ENCODE results near the gene KLLN.
"Not testable (repeated sequence)": the region's sequence is repeated elsewhere in the genome, so short reads cannot be mapped to it uniquely, and the experiment has no call there.

KLLN gene

DNA sequence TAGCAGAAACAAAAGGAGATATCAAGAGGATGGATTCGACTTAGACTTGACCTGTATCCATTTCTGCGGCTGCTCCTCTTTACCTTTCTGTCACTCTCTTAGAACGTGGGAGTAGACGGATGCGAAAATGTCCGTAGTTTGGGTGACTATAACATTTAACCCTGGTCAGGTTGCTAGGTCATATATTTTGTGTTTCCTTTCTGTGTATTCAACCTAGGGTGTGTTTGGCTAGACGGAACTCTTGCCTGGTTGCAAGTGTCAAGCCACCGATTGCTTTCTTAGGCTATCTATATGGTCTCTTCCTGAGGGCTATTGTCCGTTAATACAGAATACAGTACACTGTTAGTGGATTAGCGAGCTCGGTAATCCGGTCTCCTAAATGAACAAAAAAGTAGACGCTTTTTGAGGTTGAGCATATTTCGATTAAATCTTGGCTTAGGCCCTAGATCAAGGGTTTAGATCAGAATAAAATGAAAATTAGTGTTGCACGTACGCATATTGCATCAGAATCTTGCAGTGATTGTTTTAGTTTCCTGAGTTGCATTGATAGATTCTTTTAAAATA lies 1.2 kb upstream of the KLLN start:
- DNase-seq (ENCODE audit: low read depth): no peak
- TF ChIP-seq, protein P1, sequence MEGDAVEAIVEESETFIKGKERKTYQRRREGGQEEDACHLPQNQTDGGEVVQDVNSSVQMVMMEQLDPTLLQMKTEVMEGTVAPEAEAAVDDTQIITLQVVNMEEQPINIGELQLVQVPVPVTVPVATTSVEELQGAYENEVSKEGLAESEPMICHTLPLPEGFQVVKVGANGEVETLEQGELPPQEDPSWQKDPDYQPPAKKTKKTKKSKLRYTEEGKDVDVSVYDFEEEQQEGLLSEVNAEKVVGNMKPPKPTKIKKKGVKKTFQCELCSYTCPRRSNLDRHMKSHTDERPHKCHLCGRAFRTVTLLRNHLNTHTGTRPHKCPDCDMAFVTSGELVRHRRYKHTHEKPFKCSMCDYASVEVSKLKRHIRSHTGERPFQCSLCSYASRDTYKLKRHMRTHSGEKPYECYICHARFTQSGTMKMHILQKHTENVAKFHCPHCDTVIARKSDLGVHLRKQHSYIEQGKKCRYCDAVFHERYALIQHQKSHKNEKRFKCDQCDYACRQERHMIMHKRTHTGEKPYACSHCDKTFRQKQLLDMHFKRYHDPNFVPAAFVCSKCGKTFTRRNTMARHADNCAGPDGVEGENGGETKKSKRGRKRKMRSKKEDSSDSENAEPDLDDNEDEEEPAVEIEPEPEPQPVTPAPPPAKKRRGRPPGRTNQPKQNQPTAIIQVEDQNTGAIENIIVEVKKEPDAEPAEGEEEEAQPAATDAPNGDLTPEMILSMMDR (IDR thresholded peaks at IDR 0.05; ENCODE audit: control insufficient read depth, extremely low read depth, insufficient read depth): no peak
- H3K4me3 ChIP-seq (ENCODE audit: low read depth, low read length): peak overlapping the region; percentile 86

DNA sequence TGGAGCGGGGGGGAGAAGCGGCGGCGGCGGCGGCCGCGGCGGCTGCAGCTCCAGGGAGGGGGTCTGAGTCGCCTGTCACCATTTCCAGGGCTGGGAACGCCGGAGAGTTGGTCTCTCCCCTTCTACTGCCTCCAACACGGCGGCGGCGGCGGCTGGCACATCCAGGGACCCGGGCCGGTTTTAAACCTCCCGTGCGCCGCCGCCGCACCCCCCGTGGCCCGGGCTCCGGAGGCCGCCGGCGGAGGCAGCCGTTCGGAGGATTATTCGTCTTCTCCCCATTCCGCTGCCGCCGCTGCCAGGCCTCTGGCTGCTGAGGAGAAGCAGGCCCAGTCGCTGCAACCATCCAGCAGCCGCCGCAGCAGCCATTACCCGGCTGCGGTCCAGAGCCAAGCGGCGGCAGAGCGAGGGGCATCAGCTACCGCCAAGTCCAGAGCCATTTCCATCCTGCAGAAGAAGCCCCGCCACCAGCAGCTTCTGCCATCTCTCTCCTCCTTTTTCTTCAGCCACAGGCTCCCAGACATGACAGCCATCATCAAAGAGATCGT lies 690 bp upstream of the KLLN start:
- not testable (repeated sequence) for DNase-seq (ENCODE audit: low read depth)
- peak overlapping the region; percentile 86 for H3K4me3 ChIP-seq (ENCODE audit: low read depth, low read length)

DNA sequence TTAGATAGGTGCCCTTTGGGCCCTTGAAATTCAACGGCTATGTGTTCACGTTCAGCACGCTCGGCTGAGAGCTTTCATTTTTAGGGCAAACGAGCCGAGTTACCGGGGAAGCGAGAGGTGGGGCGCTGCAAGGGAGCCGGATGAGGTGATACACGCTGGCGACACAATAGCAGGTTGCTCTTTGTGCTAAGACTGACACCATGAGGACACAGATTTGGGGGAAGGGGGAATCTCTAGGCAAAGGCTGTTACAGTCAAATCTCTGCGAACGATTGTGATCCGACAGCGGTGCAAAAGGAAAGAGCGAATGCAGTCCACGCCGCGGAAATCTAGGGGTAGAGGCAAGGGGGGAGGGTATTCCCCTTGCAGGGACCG lies 667 bp downstream of the KLLN start:
- TF ChIP-seq, protein P1 (IDR thresholded peaks at IDR 0.05; ENCODE audit: control insufficient read depth, extremely low read depth, insufficient read depth): no peak
- peak overlapping the region; percentile 86 for H3K4me3 ChIP-seq (ENCODE audit: low read depth, low read length)
- no peak for DNase-seq (ENCODE audit: low read depth)

DNA sequence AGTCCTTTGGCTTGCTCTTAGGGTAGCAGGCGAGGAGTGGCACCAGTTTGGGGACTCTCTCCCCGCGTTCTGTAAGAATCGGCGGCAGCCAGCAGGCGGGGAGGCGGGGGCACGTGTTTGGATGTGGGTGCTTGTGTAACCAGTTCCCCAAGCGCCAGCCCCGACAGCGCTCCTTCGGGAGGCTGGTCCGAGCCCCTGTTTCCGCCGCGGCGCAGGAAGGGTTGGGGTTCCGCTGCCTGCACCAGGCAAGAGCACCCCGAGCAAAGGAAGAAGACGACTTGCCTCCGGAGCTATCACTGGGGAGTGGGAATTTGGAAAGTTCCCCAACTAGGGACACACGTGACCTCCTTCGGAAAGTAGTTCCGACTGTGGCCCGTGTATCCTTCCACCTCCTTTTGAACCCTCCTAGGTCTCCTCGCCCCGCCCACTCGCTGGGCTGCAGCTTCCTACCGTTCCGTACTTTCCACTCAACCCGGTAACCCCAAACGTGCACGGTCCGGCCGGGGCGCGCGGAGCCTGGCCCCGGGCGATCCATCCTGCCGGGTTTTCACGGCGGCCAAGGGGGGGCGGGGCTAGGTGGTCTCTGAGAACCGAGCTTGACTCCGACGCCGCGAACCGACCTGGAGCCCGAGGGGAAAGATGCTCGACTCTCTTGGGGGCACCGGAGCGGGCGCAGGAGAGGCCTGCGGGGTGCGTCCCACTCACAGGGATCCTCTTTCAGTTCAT lies 1.2 kb downstream of the KLLN start:
- DNase-seq (ENCODE audit: low read depth): peak; percentile 91
- TF ChIP-seq, protein P1 (IDR thresholded peaks at IDR 0.05; ENCODE audit: control insufficient read depth, extremely low read depth, insufficient read depth): no peak
- peak overlapping the region; percentile 86 for H3K4me3 ChIP-seq (ENCODE audit: low read depth, low read length)

DNA sequence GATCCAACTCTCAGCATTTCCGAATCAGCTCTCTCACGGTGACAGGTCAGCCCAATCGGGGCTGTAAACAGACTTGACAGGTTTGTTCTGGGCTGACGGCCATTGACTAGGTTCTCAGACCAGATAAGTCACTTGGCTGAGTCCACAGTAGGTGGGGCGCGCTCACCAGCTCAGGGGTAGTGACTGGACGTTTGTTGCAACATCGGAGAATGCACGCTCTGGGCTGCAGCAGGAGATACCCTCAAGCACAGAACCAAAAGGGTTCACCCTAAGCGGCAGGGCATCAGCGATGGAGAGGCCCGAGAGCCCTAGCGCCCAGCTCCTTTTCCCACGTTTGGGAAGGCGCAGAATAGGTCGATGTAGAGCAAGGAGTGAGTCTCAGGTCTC lies 1.8 kb downstream of the KLLN start:
- H3K4me3 ChIP-seq (ENCODE audit: low read depth, low read length): peak overlapping the region; percentile 86

DNA sequence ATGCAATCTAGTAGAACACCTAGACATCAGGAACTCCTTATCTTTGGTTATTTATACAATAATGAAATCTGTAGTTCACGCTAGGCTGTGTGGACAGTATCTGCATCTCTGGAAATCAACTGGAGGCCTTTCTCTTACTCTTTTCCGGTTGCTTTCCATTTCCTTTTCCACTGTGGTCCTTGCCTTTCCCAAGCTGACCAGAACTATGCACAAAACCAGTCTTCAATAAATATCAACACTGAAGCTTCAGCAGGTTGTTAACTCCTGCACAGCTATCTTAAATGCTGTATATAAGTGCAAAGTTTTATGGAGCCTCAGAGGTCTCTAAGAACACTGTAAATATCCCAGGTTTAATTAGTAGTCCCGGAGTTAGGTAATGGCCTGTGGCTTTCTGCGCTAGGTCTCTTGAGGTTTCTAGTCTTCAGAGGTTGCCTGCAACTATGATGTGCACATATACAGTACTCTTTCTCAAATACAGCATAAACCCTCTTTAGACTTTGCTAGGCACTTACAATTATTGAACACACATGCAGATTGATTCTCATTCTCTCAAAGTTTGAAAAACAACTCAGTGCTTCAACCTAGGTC lies 2.4 kb downstream of the KLLN start:
- H3K4me3 ChIP-seq (ENCODE audit: low read depth, low read length): no peak overlapping the region; the same call in 1 of the 2 replicates

More for the DNA sequence above, 1.8 kb downstream of the KLLN start:
- TF ChIP-seq, protein P1 (IDR thresholded peaks at IDR 0.05; ENCODE audit: control insufficient read depth, extremely low read depth, insufficient read depth): peak; percentile 28
- peak; percentile 77 for DNase-seq (ENCODE audit: low read depth)

More for the DNA sequence above, 2.4 kb downstream of the KLLN start:
- TF ChIP-seq, protein P1 (IDR thresholded peaks at IDR 0.05; ENCODE audit: control insufficient read depth, extremely low read depth, insufficient read depth): no peak
- no peak for DNase-seq (ENCODE audit: low read depth)
